Measurements from ENCODE around the gene GCNT4. TPM values are rescaled to one million over a fixed set of nuclear protein-coding genes. Genes with fewer than 3 reads are reported as not detected.

The GCNT4 gene
- total RNA-seq, 1 donor from 2014 or later, result 9.0 TPM

DNA sequence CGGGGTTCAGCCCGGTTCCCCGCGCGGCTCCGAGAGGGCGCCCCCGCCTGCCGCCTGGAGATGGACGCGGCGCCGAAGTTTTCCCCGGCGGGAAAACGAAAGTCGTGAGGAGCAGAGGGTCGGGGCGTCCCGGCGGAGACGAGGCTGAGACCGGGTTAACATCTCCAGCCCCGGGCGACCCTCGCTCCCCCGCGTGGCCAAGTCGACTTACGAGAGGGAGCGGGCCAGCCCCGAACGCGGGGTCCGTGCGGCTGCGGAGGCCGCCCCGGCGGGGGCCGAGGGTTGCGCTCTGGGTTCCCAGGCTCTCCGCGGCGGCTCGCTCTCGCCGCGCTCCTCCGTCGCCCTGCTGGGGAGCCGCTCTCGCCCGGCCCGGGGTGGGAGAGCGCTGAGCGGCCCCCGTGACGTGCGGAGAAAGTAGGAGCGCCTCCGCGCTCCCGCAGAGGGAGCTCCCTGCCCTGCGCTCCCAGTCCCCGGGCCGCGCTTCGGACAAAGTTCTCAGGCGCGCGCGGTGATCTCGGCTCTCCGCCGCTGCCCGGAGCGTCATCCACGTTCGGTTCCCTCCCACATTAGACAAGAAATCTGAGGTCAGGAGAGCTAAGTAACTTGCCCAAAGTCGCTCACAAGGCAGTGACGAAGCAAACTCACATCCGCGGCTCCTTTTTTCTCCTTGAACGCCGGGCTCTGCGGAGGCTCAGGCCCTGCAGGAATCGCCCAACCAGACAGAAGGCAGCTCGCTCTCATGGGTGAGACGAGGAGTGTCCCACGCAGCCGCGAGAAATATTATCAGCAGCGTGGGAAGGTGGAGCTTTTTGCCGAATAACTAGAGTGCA is 1.2 kb upstream of the GCNT4 start:
- H3K27ac ChIP-seq (ENCODE audit: low read depth, low read length), result peak overlapping the region; percentile 75
- H3K27me3 ChIP-seq (ENCODE audit: insufficient read depth, low read length), result no peaks in the 10 kb centered on the region
- H3K4me2 ChIP-seq (ENCODE audit: low read length), result peak overlapping the region; percentile 98
- Mint-ChIP-seq H3K27me3 (ENCODE audit: low read depth, unreplicated experiment) (no peaks in the 10 kb centered on the region), H3K36me3 (ENCODE audit: low read depth, unreplicated experiment) (peaks cover 3% of the 10 kb centered on the region), H3K4me3 (ENCODE audit: unreplicated experiment) (peak overlapping the region; percentile 90), H3K9me3 (ENCODE audit: unreplicated experiment) (no peaks in the 10 kb centered on the region), H3K27ac (ENCODE audit: unreplicated experiment) (peak overlapping the region; percentile 90), H3K4me1 (ENCODE audit: low read depth, unreplicated experiment) (peaks cover 49% of the 10 kb centered on the region)
- peaks cover 20% of the 10 kb centered on the region for H3K79me2 ChIP-seq (ENCODE audit: insufficient read depth, low read length)
- peak overlapping the region; percentile 83 for H3K9ac ChIP-seq (ENCODE audit: low read length)
- H2AFZ ChIP-seq (ENCODE audit: low read depth, low read length), result peak overlapping the region; percentile 96
- TF ChIP-seq, protein P1, sequence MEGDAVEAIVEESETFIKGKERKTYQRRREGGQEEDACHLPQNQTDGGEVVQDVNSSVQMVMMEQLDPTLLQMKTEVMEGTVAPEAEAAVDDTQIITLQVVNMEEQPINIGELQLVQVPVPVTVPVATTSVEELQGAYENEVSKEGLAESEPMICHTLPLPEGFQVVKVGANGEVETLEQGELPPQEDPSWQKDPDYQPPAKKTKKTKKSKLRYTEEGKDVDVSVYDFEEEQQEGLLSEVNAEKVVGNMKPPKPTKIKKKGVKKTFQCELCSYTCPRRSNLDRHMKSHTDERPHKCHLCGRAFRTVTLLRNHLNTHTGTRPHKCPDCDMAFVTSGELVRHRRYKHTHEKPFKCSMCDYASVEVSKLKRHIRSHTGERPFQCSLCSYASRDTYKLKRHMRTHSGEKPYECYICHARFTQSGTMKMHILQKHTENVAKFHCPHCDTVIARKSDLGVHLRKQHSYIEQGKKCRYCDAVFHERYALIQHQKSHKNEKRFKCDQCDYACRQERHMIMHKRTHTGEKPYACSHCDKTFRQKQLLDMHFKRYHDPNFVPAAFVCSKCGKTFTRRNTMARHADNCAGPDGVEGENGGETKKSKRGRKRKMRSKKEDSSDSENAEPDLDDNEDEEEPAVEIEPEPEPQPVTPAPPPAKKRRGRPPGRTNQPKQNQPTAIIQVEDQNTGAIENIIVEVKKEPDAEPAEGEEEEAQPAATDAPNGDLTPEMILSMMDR (IDR thresholded peaks at IDR 0.05; ENCODE audit: insufficient read depth, low read depth, low read length), result no peak
- TF ChIP-seq EZH2 (IDR thresholded peaks at IDR 0.05; ENCODE audit: insufficient read depth, low read length), result no peak
- peaks cover 18% of the 10 kb centered on the region for H3K4me1 ChIP-seq (ENCODE audit: insufficient read depth, low read length)
- H3K4me3 ChIP-seq (ENCODE audit: insufficient read depth, low read depth, low read length), result peak overlapping the region; percentile 75
- FAIRE-seq, result no peak
- peak; percentile 73 for DNase-seq (ENCODE audit: low read depth)
- no peaks in the 10 kb centered on the region for H4K20me1 ChIP-seq (ENCODE audit: insufficient read depth, low read length)
- H3K9me3 ChIP-seq (ENCODE audit: insufficient read depth, low read depth, low read length), result no peaks in the 10 kb centered on the region
- H3K36me3 ChIP-seq (ENCODE audit: insufficient read depth, low read length), result no peaks in the 10 kb centered on the region

DNA sequence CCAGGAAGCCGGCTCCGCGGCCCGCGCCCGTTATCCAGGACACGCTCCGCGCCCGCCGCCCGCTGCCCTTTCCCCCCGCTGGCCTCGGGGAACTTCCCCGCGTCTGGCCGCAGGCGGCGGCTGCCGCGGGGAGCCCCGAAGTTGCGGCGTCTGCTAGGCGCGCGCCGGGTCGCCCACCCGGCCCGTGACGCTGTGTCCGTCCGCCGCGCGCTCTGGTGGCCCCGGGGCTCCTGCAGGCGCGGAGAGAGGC is 621 bp upstream of the GCNT4 start:
- Mint-ChIP-seq H3K27ac (ENCODE audit: unreplicated experiment) (no peak overlapping the region), H3K9me3 (ENCODE audit: unreplicated experiment) (no peaks in the 10 kb centered on the region), H3K4me1 (ENCODE audit: low read depth, unreplicated experiment) (peaks cover 54% of the 10 kb centered on the region), H3K36me3 (ENCODE audit: low read depth, unreplicated experiment) (peaks cover 3% of the 10 kb centered on the region), H3K4me3 (ENCODE audit: unreplicated experiment) (no peak overlapping the region), H3K27me3 (ENCODE audit: low read depth, unreplicated experiment) (no peaks in the 10 kb centered on the region)
- peak overlapping the region; percentile 96 for H2AFZ ChIP-seq (ENCODE audit: low read depth, low read length)
- H3K27me3 ChIP-seq (ENCODE audit: insufficient read depth, low read length), result no peaks in the 10 kb centered on the region
- peak overlapping the region; percentile 75 for H3K4me3 ChIP-seq (ENCODE audit: insufficient read depth, low read depth, low read length)
- peak overlapping the region; percentile 98 for H3K4me2 ChIP-seq (ENCODE audit: low read length)
- FAIRE-seq (no peak), DNase-seq (ENCODE audit: low read depth) (no peak)
- no peaks in the 10 kb centered on the region for H3K9me3 ChIP-seq (ENCODE audit: insufficient read depth, low read depth, low read length)
- no peaks in the 10 kb centered on the region for H3K36me3 ChIP-seq (ENCODE audit: insufficient read depth, low read length)
- TF ChIP-seq, protein P1 (IDR thresholded peaks at IDR 0.05; ENCODE audit: insufficient read depth, low read depth, low read length), result no peak
- no peak for TF ChIP-seq EZH2 (IDR thresholded peaks at IDR 0.05; ENCODE audit: insufficient read depth, low read length)
- H3K9ac ChIP-seq (ENCODE audit: low read length), result peak overlapping the region; percentile 83
- H3K79me2 ChIP-seq (ENCODE audit: insufficient read depth, low read length), result peaks cover 20% of the 10 kb centered on the region
- peak overlapping the region; percentile 75 for H3K27ac ChIP-seq (ENCODE audit: low read depth, low read length)
- no peaks in the 10 kb centered on the region for H4K20me1 ChIP-seq (ENCODE audit: insufficient read depth, low read length)
- H3K4me1 ChIP-seq (ENCODE audit: insufficient read depth, low read length), result peaks cover 21% of the 10 kb centered on the region

DNA sequence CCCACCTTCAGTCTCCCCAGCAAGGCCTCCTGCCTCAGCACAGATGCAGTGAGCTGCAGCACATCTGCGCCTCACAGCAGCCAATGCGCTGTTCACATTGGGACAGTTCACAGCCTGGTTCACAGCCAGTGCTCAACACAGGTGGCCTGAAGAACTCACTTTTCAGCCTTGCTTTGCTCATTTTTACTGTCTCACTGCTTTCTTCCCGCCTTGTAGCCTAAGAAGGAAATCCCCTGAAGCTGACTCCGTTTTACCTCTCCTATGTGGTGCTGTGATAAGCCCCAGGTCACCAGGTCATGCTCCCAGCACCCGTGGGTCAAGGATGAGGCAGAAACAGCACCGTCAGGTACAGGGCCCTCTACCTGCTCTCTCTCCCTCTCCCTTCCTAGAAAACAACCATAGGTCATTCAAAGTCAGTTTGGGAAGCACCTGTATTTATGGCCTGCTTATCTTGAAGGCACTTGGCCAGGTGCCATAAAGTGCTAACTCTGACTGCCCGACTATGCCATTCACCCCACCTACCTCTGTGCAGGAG is 1.1 kb downstream of the GCNT4 start:
- no peaks in the 10 kb centered on the region for H4K20me1 ChIP-seq (ENCODE audit: insufficient read depth, low read length)
- no peak overlapping the region for H2AFZ ChIP-seq (ENCODE audit: low read depth, low read length)
- DNase-seq (ENCODE audit: low read depth) (no peak), FAIRE-seq (no peak)
- TF ChIP-seq EZH2 (IDR thresholded peaks at IDR 0.05; ENCODE audit: insufficient read depth, low read length), result no peak
- TF ChIP-seq, protein P1 (IDR thresholded peaks at IDR 0.05; ENCODE audit: insufficient read depth, low read depth, low read length), result no peak
- H3K4me3 ChIP-seq (ENCODE audit: insufficient read depth, low read depth, low read length), result no peak overlapping the region
- no peaks in the 10 kb centered on the region for H3K27me3 ChIP-seq (ENCODE audit: insufficient read depth, low read length)
- Mint-ChIP-seq H3K27ac (ENCODE audit: unreplicated experiment) (peak overlapping the region; percentile 89), H3K36me3 (ENCODE audit: low read depth, unreplicated experiment) (peaks cover 7% of the 10 kb centered on the region), H3K27me3 (ENCODE audit: low read depth, unreplicated experiment) (no peaks in the 10 kb centered on the region), H3K4me3 (ENCODE audit: unreplicated experiment) (peak overlapping the region; percentile 96), H3K4me1 (ENCODE audit: low read depth, unreplicated experiment) (peaks cover 66% of the 10 kb centered on the region), H3K9me3 (ENCODE audit: unreplicated experiment) (no peaks in the 10 kb centered on the region)
- no peak overlapping the region for H3K9ac ChIP-seq (ENCODE audit: low read length)
- no peak overlapping the region for H3K27ac ChIP-seq (ENCODE audit: low read depth, low read length)
- peaks cover 21% of the 10 kb centered on the region for H3K4me1 ChIP-seq (ENCODE audit: insufficient read depth, low read length)
- no peaks in the 10 kb centered on the region for H3K36me3 ChIP-seq (ENCODE audit: insufficient read depth, low read length)
- H3K79me2 ChIP-seq (ENCODE audit: insufficient read depth, low read length), result peaks cover 20% of the 10 kb centered on the region
- H3K4me2 ChIP-seq (ENCODE audit: low read length), result peak overlapping the region; percentile 98
- H3K9me3 ChIP-seq (ENCODE audit: insufficient read depth, low read depth, low read length), result no peaks in the 10 kb centered on the region

All from astrocyte (in vitro differentiated cells and primary cell).